Measurements from ENCODE around the gene DHRS7.

DHRS7 gene

DNA sequence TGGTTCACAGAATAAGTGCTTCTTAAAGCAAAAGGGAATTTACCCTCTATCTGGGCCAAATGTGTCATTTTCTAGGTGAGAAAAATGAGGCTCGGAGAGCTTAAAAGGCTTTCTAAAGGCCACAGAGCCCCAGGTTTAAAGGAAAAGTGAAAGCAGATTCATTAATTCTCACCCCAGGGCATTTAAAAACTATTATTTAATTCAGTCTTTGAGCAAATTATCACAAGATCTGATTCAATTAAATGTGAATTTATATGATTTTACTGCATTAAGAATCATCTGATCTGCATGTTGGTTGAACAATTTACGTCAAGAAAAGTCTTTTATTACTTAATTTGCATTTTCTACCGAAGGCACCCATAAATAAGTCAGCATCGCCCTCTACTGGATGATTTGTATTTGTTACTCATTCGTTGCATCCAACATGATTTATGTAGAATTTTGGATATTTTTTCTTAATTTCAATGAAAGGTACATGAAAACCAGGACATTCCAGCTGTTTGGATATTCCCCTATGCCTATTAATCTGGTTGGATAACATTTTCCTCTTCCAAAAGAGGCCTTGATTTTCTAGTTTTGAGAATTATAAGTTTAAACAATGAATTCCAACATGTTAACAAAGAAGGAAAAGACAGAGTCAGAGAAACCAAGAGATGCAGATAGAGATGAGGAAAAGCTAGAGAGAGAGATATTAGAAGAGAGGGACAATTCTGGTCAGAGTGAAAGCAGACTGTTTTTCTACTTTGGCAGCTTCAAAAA lies 19.1 kb upstream of the DHRS7 start:
- Histone ChIP-seq H3K4me3 (peak overlapping the region; percentile 61), H3K27ac (peak overlapping the region in 1 of 2 donors; percentile 1)
- TF ChIP-seq, protein P1, sequence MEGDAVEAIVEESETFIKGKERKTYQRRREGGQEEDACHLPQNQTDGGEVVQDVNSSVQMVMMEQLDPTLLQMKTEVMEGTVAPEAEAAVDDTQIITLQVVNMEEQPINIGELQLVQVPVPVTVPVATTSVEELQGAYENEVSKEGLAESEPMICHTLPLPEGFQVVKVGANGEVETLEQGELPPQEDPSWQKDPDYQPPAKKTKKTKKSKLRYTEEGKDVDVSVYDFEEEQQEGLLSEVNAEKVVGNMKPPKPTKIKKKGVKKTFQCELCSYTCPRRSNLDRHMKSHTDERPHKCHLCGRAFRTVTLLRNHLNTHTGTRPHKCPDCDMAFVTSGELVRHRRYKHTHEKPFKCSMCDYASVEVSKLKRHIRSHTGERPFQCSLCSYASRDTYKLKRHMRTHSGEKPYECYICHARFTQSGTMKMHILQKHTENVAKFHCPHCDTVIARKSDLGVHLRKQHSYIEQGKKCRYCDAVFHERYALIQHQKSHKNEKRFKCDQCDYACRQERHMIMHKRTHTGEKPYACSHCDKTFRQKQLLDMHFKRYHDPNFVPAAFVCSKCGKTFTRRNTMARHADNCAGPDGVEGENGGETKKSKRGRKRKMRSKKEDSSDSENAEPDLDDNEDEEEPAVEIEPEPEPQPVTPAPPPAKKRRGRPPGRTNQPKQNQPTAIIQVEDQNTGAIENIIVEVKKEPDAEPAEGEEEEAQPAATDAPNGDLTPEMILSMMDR (IDR thresholded peaks at IDR 0.05): peak; percentile 52
- DNase-seq (ENCODE audit: low spot score): no peak

DNA sequence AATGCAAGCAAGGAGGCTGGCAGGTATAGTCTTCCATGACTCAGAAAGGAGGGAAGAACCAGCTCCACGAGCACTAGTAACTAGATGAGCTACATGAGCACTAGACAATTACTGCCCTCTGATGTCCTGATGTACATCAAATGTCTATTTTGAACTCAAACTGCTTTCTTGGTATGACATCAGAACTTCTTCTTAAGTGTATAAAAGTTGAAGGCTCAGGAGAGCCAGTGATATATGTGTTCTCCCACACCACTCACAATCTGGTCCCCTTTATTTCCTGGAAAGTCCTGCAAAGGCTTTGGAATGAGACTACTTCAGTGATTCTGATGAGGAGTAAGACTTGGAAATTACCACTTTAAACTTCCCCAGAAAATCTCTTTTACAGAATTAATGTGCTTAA lies 18.5 kb upstream of the DHRS7 start:
- TF ChIP-seq, protein P1 (IDR thresholded peaks at IDR 0.05): no peak
- Histone ChIP-seq H3K27ac (peak overlapping the region in 1 of 2 donors; percentile 1), H3K4me3 (peak overlapping the region; percentile 61)
- DNase-seq (ENCODE audit: low spot score): no peak

DNA sequence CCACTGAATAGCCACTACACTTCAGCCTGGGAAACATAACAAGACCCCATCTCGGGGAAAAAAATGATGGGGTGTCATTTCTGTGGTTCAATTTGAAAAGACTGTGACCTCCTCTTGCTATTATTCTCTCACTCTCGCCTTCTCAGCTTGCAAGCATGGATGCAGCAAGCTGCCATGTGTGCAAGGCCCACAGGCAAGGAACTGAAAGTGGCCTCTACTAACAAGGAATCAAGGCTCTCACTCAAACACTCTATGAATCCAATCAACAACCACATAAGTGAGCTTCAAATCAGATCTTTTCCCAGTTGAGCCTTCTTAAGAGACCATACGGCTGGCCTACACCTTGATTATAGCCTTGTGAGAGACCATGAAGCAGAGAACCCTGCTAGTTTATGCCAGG lies 17.9 kb upstream of the DHRS7 start:
- no peak for DNase-seq (ENCODE audit: low spot score)
- Histone ChIP-seq H3K4me3 (no peak overlapping the region), H3K27ac (no peak overlapping the region)
- TF ChIP-seq, protein P1 (IDR thresholded peaks at IDR 0.05): no peak

DNA sequence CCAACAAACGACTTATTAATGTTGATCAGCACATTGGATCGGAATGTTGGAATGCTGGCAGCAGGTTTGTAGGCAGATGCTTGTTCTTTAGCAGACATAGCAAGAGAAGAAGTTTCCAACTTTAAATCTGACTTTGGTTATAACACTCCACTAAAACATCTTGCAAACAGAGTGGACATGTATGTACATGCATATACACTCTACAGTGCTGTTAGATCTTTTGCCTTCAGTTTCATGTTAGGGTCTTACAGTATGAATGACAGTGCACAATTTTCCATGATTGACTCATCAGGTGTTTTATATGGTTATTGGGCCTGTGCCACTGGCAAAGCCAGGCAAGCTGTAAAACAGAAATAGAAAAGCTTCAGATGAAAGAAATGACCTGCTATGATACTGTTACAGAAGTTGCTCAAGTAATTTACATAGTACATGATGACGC lies 14.3 kb upstream of the DHRS7 start:
- Histone ChIP-seq H3K4me3 (no peak overlapping the region), H3K27ac (no peak overlapping the region)
- no peak for DNase-seq (ENCODE audit: low spot score)
- TF ChIP-seq, protein P1 (IDR thresholded peaks at IDR 0.05): no peak

DNA sequence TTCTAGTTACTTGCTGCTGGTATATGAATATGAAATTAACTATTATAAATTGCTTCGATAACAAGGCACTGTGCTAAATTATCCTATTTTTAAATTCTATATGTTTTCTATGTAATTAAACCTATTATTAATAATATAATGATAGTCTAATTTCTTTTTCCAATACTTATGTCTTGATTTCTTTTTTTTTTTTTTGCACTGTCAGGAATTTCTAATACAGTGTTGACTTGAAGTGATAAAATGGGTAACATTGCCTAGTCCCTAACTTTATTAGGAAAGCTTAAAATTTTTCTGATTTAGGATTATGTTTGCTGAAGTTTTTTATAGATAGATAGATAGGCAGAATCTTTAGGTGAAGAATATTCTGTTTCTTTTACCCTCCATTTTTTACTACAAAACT lies 13.6 kb upstream of the DHRS7 start:
- TF ChIP-seq, protein P1 (IDR thresholded peaks at IDR 0.05): no peak
- DNase-seq (ENCODE audit: low spot score): no peak
- H3K27ac ChIP-seq: no peak overlapping the region
- H3K4me3 ChIP-seq: no peak overlapping the region

DNA sequence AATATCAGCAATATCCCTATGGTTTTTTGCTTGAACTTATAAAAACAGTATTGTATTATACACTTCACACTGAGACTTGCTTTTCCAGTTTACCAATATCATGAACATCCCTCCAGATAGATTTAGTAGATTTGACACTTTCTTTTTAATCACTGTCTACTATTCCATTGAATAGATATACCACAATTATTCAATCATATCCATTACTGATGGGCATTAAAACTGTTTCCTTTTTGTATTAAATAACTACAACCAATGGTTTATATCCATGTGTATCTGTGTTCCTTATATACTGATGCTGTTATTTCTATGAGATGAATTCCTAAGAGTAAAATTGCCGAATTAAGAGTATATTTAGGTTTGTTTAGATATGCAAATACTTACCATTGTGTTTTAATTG lies 13.0 kb upstream of the DHRS7 start:
- DNase-seq (ENCODE audit: low spot score): no peak
- H3K27ac ChIP-seq: no peak overlapping the region
- TF ChIP-seq, protein P1 (IDR thresholded peaks at IDR 0.05): no peak
- H3K4me3 ChIP-seq: no peak overlapping the region

DNA sequence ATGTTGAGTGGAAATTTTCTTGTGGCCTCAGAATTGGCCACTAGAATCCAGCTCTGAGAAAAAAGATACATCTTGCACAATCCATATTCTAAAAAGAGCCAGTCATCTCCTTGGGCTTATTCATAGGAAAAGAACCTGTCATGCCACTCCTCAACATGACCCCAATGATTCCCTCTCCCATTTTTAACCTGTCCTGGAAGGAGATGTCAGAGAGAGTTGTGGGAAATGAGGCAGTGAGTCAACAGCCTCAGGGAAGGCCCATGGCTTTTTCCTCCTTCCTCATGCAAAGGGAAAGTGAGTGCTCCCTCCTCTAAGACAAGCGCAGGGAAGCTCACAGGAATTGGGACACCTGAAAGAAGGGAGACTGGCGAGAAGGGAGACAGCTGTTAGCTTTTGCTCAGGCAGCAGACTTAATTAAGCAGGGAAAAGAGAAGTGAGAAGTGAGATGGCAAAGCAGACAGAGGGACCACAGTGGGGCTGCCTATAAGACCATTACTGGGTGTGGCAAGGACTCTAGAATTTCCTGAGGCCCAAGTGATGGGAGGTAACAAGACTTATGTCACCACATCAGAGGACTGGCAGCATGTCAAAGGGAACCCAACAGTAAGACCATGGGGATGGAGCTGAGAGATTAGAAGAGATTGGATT lies 10.2 kb upstream of the DHRS7 start:
- no peak overlapping the region for H3K27ac ChIP-seq
- TF ChIP-seq, protein P1 (IDR thresholded peaks at IDR 0.05): no peak

More for the DNA sequence above, 10.2 kb upstream of the DHRS7 start:
- H3K4me3 ChIP-seq: no peak overlapping the region
- no peak for DNase-seq (ENCODE audit: low spot score)

Measured in coronary artery (tissue), 2 donors.